T-helper 17 cell (primary cell): Measurements from ENCODE around the gene TP53I13. TPM values are rescaled to one million over a fixed set of nuclear protein-coding genes. Genes with fewer than 3 reads are reported as not detected.

Experiments used
- ATAC-seq: fragments of 150-1000 bp; cut with Tn5 transposase; 2 replicates; pipeline ENCODE4 v1.10.0; 2021; ENCODE audit warnings: mild to moderate bottlenecking, moderate library complexity
- DNase-seq, 3 donors: peaks; one replicate each; pipeline versions ENCODE4 v3.0.0 to v3.0.0-alpha.2; 2020 to 2021
- H3K9me3 ChIP-seq: one replicate; pipeline ENCODE4 v1.7.0; 2013; ENCODE audit warnings: low read length, mild to moderate bottlenecking; ENCODE audit not compliant: control insufficient read depth, poor library complexity, severe bottlenecking
- H3K27ac Mint-ChIP-seq: one replicate; pipeline ENCODE4 v1.8.0; 2022; ENCODE audit warnings: mild to moderate bottlenecking, moderate library complexity, mixed read lengths
- H3K27me3 Mint-ChIP-seq: one replicate; pipeline ENCODE4 v1.8.0; 2022; ENCODE audit warnings: mixed read lengths
- H3K36me3 Mint-ChIP-seq: one replicate; pipeline ENCODE4 v1.8.0; 2022; ENCODE audit warnings: low read depth, mixed read lengths
- H3K4me1 Mint-ChIP-seq: one replicate; pipeline ENCODE4 v1.8.0; 2022; ENCODE audit warnings: mild to moderate bottlenecking, mixed read lengths
- H3K4me3 Mint-ChIP-seq: one replicate; pipeline ENCODE4 v1.8.0; 2022; ENCODE audit warnings: mild to moderate bottlenecking, moderate library complexity, mixed read lengths
- total RNA-seq, 4 donors: library from RNA in 2 of 4; stranded (reverse) in 2 of 4; gene quantifications; one replicate each; pipeline ENCODE4 v1.2.3 and lab custom pipeline; 2022 to 2026

Gene TP53I13
- total RNA-seq, 2 donors from 2014 or later = 92.2 to 98.6 TPM

DNA sequence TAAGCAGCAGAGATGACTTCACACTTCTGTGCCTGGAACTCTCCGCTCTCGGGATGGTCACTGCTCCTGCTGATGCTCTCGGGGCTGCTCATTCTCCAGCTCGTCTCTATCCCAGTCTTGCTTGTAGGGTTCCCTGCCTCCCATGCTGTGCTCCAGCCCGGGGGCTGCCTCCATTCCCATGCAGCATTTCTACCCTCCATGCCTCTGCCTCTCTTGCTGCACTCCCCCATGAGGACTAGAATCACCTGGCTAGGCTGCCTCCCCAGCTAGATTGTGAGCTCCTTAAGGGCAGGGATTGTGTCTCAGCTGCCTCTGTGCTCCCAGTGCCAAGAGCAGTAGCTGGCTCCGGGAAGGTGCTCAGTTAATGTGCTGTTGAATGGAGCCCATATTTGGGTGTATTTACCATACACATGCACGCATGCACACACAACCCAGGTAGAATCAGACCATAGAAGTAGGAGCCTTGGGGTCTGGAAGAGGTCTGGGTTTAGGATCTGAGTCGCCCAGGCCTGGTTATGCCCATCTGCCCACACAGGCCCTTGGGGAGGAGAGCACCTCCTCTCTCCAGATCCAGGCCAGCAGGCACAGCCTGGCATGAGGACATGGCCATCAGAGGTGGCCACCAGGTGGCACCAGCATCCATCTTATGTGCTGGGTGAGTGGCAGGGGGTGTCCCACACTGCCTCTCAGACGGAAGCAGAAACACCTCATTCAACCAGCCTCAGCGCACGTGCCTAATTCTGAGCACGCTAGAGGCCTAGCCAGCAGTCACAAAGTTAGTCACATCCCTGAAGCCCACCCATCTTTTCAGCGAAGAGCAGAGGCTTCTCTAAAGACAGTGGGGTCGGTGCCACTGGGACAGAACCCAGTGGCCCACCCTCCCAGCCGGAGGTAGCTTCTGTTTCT, 11.6 kb downstream of the TP53I13 start:
- Mint-ChIP-seq H3K36me3 (no peaks in the 10 kb centered on the region), H3K4me3 (no peak overlapping the region), H3K27me3 (no peaks in the 10 kb centered on the region)

GRCh38 chr17:29581583-29582253, 13.2 kb downstream of the TP53I13 start:
- Mint-ChIP-seq H3K27me3 (no peaks in the 10 kb centered on the region), H3K27ac (no peak overlapping the region), H3K4me3 (no peak overlapping the region), H3K36me3 (no peaks in the 10 kb centered on the region), H3K4me1 (peaks cover 36% of the 10 kb centered on the region)
- ATAC-seq = no peak
- no peaks in the 10 kb centered on the region for H3K9me3 ChIP-seq
- no peak for DNase-seq

More for the DNA sequence above, 11.6 kb downstream of the TP53I13 start:
- DNase-seq (peak; percentile 76 to 90 (median 80)), ATAC-seq (peak; percentile 99)
- peaks cover 26% of the 10 kb centered on the region for H3K4me1 Mint-ChIP-seq
- H3K27ac Mint-ChIP-seq = peak overlapping the region; percentile 72
- no peaks in the 10 kb centered on the region for H3K9me3 ChIP-seq

DNA sequence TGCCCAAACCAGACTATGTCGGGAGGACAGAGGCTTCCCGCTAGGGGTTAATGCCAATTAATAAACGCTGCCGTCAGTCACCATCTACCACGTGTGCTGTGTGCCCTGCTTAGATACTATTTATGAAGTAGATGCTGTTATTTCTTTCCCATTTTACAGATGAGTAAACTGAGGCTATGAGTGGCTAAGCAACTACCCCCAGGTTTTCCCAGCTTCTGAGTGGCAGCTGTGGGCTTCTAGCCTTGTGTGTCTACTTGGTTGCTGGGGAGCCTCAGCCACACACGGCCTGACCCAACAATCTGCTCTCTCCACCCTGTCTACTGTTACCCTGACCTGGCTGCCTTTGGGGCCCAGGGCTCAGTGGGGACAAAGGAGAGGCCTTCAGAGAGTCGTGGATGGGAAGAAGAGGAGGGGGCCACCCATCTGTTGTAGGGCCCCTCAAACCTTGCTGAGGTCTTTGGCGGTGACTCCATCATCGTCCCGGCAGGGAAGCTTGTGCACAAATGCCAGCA, 13.8 kb downstream of the TP53I13 start:
- Mint-ChIP-seq H3K27me3 (no peaks in the 10 kb centered on the region), H3K36me3 (no peaks in the 10 kb centered on the region), H3K4me3 (no peak overlapping the region), H3K4me1 (peaks cover 39% of the 10 kb centered on the region), H3K27ac (no peak overlapping the region)
- ATAC-seq (no peak), DNase-seq (no peak)
- H3K9me3 ChIP-seq = no peaks in the 10 kb centered on the region

DNA sequence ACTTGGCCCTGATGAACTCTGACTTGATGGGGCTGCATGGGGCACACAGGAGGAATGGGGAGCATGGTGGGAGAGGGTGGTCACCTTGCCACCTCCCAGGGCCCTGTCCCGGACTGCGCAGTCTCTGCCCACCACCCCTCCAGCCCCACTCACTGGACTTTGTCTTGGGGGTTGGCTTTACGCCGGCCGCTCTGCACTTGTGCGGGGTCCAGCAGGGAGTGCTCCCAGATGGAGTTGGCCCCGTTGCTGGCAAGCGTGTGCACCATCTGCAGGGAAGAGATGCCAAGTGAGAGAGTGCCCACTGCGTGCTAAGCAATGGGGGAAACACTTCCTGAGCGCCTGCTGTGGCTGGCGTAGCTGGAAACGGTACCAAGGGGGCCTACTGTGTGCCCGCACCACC, 14.3 kb downstream of the TP53I13 start:
- Mint-ChIP-seq H3K27me3 (no peaks in the 10 kb centered on the region), H3K4me1 (peaks cover 43% of the 10 kb centered on the region), H3K27ac (no peak overlapping the region), H3K36me3 (no peaks in the 10 kb centered on the region), H3K4me3 (peak overlapping the region; percentile 28)
- no peak for DNase-seq
- no peak for ATAC-seq
- no peaks in the 10 kb centered on the region for H3K9me3 ChIP-seq

DNA sequence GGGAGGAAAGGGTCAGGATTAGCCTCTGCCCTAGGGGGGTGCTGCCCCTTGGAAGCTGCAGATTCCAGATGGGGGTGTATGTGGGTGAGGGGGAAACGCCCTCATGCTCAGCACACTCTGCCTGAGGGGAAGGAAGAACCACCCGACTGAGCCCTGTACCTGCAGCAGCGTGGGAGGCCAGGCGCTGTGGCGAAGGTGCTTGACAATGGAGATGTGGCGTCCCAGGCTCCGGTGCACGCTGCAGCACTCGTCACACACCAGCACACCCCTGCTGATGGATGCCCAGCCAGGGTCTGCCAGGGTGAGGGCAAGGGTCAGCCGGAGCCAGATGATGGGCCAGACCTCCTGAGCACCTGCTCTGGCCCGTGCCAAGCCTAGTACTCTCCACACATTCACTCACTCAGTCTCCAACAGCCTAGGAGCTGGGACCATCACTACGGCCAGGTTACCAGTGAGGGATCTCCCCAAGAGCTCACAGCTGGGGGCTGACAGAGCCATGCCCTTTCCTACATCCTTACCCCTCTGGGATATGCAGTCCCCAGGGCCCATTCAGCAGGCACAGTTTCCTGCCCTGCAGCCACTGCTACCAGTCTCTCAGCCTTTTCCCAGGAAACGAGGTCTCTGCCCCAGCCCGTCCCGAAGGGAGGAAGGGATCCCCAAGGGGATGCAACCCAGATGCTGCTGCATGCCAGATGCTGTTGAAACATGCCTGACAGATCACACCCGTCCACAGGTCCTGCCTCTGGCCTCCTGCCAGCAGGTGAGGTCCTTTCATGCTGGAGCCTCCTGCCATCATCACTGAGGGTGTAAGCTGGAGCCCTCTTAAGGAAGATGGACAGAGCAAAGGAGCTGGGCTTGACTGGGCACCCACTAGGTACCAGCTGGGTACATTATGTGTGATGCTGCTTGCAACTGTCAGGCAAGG, 15.1 kb downstream of the TP53I13 start:
- peaks cover 47% of the 10 kb centered on the region for H3K4me1 Mint-ChIP-seq
- no peaks in the 10 kb centered on the region for H3K36me3 Mint-ChIP-seq
- ATAC-seq = no peak
- H3K4me3 Mint-ChIP-seq = no peak overlapping the region
- no peak for DNase-seq
- H3K27ac Mint-ChIP-seq = peak overlapping the region; percentile 54
- H3K9me3 ChIP-seq = no peaks in the 10 kb centered on the region
- H3K27me3 Mint-ChIP-seq = no peaks in the 10 kb centered on the region

DNA sequence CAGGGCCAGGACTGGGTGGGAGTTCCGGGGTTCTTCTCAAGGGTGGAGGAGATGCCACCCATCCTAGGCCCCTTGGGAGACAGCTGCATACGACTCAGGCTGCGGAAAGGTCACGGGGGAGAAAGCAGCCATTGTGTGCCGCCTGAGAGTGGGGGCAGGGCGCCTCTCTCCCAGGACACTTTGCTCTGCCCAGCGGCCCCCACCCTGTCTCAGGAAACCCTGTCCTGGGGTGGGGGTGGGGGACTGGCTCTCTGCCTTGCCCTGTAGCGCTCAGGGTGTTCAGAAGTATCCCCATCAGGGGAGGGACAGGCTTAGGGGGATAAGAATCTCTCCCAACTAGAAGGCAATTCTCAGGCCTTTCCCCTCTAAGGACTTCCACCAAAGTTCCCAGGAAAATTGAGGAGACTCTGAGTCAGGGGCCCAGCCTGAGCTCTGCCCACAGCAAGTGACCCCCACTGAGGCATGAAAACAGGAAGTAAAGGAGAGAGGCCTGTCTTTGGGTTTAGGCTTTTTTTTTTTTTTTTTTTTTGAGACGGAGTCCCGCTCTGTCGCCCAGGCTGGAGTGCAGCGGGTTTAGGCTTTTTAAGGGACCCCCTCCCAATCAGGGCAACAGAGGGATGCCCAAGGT, 16.1 kb downstream of the TP53I13 start:
- no peak for ATAC-seq
- H3K9me3 ChIP-seq = no peaks in the 10 kb centered on the region
- H3K4me1 Mint-ChIP-seq = peaks cover 49% of the 10 kb centered on the region
- no peak for DNase-seq
- no peaks in the 10 kb centered on the region for H3K27me3 Mint-ChIP-seq
- H3K36me3 Mint-ChIP-seq = no peaks in the 10 kb centered on the region
- H3K27ac Mint-ChIP-seq = peak overlapping the region; percentile 54
- H3K4me3 Mint-ChIP-seq = no peak overlapping the region

DNA sequence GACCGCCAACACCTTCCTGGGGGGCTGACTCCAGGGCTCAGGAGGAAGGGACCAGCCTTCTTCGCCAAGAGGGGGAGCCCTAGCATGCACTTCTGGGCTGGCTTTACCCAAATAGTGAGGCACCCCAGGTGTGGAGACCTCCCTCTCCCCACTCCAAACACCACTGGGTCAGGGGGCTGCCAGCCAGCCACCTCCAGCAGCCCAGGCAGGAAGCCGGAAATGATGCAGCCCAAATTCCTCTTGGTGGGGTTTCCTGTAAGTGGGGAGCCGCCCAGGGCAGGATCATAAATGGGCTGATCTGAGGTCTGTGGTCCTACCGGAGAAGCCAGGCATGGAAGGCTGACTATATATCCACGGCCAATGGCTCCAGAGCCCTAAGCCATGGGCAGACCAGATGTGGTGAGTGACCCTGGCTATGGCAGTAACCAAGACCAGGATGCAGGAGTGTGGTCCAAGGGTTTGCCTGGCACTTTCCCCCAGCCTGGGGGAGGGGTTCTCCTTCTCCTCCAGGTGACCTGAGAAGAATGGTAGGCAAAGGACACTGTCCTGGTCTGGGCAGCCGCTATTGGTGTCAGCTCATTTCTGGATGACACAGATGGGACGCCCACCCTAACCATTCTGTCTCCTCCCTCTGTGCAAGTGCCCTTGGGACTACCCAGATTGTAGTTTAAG, 16.7 kb downstream of the TP53I13 start:
- DNase-seq (peak in 1 of 3 donors; percentile 26), ATAC-seq (no peak)
- peak overlapping the region; percentile 69 for H3K4me3 Mint-ChIP-seq
- H3K36me3 Mint-ChIP-seq = no peaks in the 10 kb centered on the region
- H3K9me3 ChIP-seq = no peaks in the 10 kb centered on the region
- H3K4me1 Mint-ChIP-seq = peaks cover 47% of the 10 kb centered on the region
- no peaks in the 10 kb centered on the region for H3K27me3 Mint-ChIP-seq
- peak overlapping the region; percentile 54 for H3K27ac Mint-ChIP-seq

GRCh38 chr17:29586676-29587469, 18.4 kb downstream of the TP53I13 start:
- Mint-ChIP-seq H3K4me1 (peaks cover 55% of the 10 kb centered on the region), H3K4me3 (peak overlapping the region; percentile 93), H3K27ac (peak overlapping the region; percentile 83), H3K27me3 (no peaks in the 10 kb centered on the region), H3K36me3 (no peaks in the 10 kb centered on the region)
- ATAC-seq = no peak
- no peaks in the 10 kb centered on the region for H3K9me3 ChIP-seq
- DNase-seq = no peak

DNA sequence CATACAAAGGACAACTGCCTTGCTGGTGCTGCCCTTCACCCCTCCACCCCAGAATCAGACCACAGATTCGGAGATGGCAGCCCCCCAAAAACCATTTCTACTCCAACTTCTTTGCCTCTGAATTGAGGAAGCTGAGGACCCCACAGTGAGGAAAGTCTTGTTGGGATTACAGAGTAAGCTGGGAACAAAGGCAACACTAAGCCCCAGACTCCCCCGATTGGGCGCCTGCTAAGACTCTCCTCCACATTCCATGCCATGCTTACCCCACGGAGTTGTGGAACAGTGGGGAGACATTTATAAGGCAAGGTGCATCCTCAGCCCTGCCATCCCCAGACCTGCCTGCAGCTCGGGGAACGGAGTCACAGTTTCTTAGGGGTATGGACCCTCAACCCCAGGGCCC, 19.1 kb downstream of the TP53I13 start:
- DNase-seq (no peak), ATAC-seq (no peak)
- H3K36me3 Mint-ChIP-seq = no peaks in the 10 kb centered on the region
- H3K4me3 Mint-ChIP-seq = peak overlapping the region; percentile 93
- no peaks in the 10 kb centered on the region for H3K27me3 Mint-ChIP-seq
- peak overlapping the region; percentile 83 for H3K27ac Mint-ChIP-seq
- peaks cover 56% of the 10 kb centered on the region for H3K4me1 Mint-ChIP-seq
- H3K9me3 ChIP-seq = no peaks in the 10 kb centered on the region

DNA sequence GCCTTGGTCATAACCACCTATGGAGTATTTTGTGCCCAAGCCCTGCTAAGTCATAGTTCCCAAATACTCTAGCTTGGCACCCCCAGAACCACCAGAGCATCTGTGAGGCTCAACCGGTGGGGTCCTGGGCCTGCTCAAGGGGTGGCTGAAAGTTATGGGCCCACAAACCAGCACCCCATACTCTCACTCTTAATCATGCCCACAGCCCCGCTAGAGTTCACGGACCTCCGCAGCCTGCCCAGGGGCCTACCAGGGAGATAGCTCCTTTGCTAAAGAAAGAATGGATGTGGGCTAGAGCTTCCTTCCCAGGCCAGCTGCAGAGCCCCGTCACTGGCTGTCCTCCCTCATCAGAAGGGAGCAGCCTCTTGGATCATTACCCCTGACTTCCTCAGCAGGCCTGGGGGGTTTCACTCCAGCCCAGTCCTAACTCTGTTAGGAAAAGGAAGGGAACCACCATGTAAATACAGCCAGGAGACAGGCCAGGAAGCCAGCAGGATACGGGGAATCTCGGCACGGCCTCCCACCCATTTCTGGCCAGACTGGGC, 19.6 kb downstream of the TP53I13 start:
- ATAC-seq = no peak
- Mint-ChIP-seq H3K4me3 (peak overlapping the region; percentile 93), H3K4me1 (peaks cover 59% of the 10 kb centered on the region)

More for the DNA sequence above, 19.6 kb downstream of the TP53I13 start:
- H3K9me3 ChIP-seq = no peaks in the 10 kb centered on the region
- Mint-ChIP-seq H3K27ac (peak overlapping the region; percentile 83), H3K27me3 (no peaks in the 10 kb centered on the region), H3K36me3 (no peaks in the 10 kb centered on the region)
- no peak for DNase-seq
